ENCODE measurements around the gene APOBEC4. TPM values are rescaled to one million over a fixed set of nuclear protein-coding genes. Genes with fewer than 3 reads are reported as not detected.

APOBEC4 gene
- total RNA-seq, 2 donors from 2014 or later: not detected

DNA sequence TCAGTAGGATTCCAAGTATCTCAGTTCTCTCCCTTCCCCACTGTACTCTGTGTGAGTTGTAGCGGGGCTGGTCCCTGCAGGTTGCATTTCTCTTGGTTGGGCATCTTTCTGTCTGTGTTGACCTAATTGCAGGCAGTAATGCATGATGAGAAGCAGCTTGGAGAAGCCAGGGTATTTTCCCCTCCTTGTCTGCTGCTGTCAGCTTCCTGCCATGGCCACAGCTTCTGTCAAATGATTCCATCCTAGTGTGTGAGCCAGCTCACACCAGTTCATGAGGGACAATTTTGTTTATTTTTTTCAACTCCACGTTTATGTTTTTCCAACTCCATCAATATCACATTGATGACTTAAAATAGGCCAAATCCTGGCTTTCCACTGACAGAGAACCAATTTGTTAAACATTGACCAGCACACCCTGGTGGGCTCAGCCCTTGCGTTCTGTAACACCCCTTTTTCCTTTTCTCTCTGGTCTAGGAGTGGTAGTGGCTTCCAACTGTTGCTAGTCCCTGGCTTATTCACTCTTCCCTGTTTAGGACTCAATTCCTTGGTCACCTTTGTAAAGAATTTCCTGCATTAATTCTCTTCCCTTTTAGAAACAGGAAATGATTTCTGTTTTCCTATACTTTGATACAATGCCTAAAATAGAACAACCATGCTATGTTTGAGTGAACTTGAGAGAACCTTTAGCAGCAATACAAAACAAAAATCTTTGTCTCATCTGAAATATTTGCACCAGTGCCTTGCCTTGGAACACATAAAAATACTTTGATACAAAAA, 44.9 kb upstream of the APOBEC4 start:
- H3K36me3 ChIP-seq (replicated peaks in 1 of 2; ENCODE audit: insufficient read depth in 1 of 2, low read depth in 2 of 2): no peaks in the 10 kb centered on the region
- H3K27ac ChIP-seq: peak overlapping the region in 3 of 4 donors; percentile 7 to 69 (median 60)
- no peaks in the 10 kb centered on the region for H3K9me3 ChIP-seq
- H3K27me3 ChIP-seq: no peaks in the 10 kb centered on the region
- whole genome bisulfite sequencing, 2 donors: 44 to 57% methylated on average over 3 of the region's 3 CpGs
- TF ChIP-seq, protein P1, sequence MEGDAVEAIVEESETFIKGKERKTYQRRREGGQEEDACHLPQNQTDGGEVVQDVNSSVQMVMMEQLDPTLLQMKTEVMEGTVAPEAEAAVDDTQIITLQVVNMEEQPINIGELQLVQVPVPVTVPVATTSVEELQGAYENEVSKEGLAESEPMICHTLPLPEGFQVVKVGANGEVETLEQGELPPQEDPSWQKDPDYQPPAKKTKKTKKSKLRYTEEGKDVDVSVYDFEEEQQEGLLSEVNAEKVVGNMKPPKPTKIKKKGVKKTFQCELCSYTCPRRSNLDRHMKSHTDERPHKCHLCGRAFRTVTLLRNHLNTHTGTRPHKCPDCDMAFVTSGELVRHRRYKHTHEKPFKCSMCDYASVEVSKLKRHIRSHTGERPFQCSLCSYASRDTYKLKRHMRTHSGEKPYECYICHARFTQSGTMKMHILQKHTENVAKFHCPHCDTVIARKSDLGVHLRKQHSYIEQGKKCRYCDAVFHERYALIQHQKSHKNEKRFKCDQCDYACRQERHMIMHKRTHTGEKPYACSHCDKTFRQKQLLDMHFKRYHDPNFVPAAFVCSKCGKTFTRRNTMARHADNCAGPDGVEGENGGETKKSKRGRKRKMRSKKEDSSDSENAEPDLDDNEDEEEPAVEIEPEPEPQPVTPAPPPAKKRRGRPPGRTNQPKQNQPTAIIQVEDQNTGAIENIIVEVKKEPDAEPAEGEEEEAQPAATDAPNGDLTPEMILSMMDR (IDR thresholded peaks at IDR 0.05): no peak
- no peak for TF ChIP-seq POLR2A (IDR thresholded peaks at IDR 0.05)
- DNase-seq: no peak
- intact Hi-C loops (cut with DNase I): no loop called here
- no peak for ATAC-seq
- peaks cover 24% of the 10 kb centered on the region for H3K4me1 ChIP-seq
- H3K4me3 ChIP-seq: no peak overlapping the region

- Histone ChIP-seq H3K27me3 (no peaks in the 10 kb centered on the region), H3K9me3 (no peaks in the 10 kb centered on the region), H3K36me3 (replicated peaks in 1 of 2; ENCODE audit: insufficient read depth in 1 of 2, low read depth in 2 of 2) (no peaks in the 10 kb centered on the region), H3K27ac (no peak overlapping the region), H3K4me3 (no peak overlapping the region), H3K4me1 (peaks cover 24% of the 10 kb centered on the region)
- intact Hi-C loops (cut with DNase I): no loop called here
- WGBS, 2 donors: 72 to 82% methylated on average over 3 of the region's 3 CpGs
- DNase-seq (no peak), ATAC-seq (no peak)
- no peak for TF ChIP-seq POLR2A (IDR thresholded peaks at IDR 0.05)
- TF ChIP-seq, protein P1 (IDR thresholded peaks at IDR 0.05): no peak
Measured at GRCh38 chr1:183696981-183697380, 43.9 kb upstream of the APOBEC4 start.

DNA sequence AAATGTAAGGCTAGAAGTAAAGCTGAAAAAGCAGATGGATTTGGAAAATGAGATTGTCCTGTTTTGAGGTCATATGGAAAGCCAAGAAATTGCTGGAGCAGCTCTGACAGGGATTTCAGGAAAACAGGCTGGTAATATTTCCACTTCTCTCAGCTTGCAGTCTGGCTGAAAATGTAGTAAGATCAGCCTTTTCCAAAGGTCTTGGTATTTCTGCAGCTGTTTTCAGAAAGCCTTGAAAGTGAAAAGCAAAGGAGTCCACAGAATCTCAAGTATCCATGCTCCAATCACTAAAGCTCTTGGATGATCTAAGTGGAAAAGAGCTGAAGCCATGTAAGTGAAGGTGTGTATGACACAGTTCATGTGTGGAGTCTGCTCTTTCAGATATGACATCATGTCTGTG, 41.6 kb upstream of the APOBEC4 start:
- no peaks in the 10 kb centered on the region for H3K27me3 ChIP-seq
- H3K4me1 ChIP-seq: peaks cover 24% of the 10 kb centered on the region
- H3K27ac ChIP-seq: peak overlapping the region in 2 of 4 donors; percentile 34 to 51
- no peak overlapping the region for H3K4me3 ChIP-seq
- H3K36me3 ChIP-seq (replicated peaks in 1 of 2; ENCODE audit: insufficient read depth in 1 of 2, low read depth in 2 of 2): no peaks in the 10 kb centered on the region
- intact Hi-C loops (cut with DNase I): no loop called here
- DNase-seq: no peak
- no peaks in the 10 kb centered on the region for H3K9me3 ChIP-seq
- TF ChIP-seq, protein P1 (IDR thresholded peaks at IDR 0.05): no peak
- no peak for ATAC-seq

DNA sequence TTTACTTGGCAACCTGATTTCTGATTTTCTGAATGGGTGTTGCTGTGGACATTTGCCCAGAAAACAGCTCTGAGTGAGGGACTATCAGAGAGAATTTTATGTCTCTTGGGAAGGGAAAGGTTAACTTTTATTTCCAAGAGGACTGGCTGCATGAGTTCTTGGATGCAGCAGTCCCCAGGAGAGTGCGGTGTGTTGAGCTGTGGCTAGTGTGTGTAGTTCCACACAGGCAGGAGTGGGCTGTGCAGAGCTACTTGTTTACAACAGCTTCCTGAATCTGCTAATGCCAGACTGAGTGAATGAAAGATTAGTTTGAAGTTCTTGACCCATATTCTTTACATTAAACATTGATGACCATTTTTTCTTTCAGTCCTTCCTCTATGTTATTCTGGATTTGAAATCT, 41.0 kb upstream of the APOBEC4 start:
- Histone ChIP-seq H3K9me3 (no peaks in the 10 kb centered on the region), H3K4me3 (no peak overlapping the region), H3K36me3 (replicated peaks in 1 of 2; ENCODE audit: insufficient read depth in 1 of 2, low read depth in 2 of 2) (no peaks in the 10 kb centered on the region), H3K27me3 (no peaks in the 10 kb centered on the region), H3K4me1 (peaks cover 20% of the 10 kb centered on the region), H3K27ac (peak overlapping the region in 2 of 4 donors; percentile 32 to 34)
- 39 to 40% methylated on average over 1 of the region's 1 CpG for WGBS, 2 donors
- peak in 1 of 4 donors; percentile 7 for DNase-seq
- intact Hi-C loops (cut with DNase I): no loop called here
- TF ChIP-seq, protein P1 (IDR thresholded peaks at IDR 0.05): no peak
- TF ChIP-seq POLR2A (IDR thresholded peaks at IDR 0.05): no peak
- ATAC-seq: no peak

DNA sequence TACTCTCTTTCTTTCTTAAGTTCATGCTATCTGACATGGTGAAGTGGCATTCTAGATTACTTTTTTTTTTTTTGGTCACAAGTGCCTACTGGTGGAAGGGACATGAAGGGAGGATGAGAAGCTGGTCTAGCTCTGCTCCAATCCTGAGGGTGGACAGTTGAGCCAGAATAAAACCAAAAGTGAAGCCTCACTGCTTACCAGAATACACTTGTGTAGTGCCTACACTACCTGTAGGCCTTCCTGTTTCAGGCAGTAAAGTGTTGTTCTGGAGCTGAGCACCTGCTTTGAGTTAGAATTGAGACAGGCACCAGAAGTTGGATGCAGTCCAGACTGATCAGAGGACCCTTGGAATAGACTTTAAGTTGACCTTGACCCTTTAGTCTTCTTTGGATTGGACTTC, 40.4 kb upstream of the APOBEC4 start:
- H3K27me3 ChIP-seq: no peaks in the 10 kb centered on the region
- DNase-seq: no peak
- H3K4me1 ChIP-seq: peaks cover 14% of the 10 kb centered on the region
- ATAC-seq: no peak
- intact Hi-C loops (cut with DNase I): no loop called here
- no peak for TF ChIP-seq POLR2A (IDR thresholded peaks at IDR 0.05)
- TF ChIP-seq, protein P1 (IDR thresholded peaks at IDR 0.05): no peak
- no peak overlapping the region for H3K4me3 ChIP-seq
- no peaks in the 10 kb centered on the region for H3K9me3 ChIP-seq
- no peaks in the 10 kb centered on the region for H3K36me3 ChIP-seq (replicated peaks in 1 of 2; ENCODE audit: insufficient read depth in 1 of 2, low read depth in 2 of 2)
- peak overlapping the region in 1 of 4 donors; percentile 32 for H3K27ac ChIP-seq

All from body of pancreas (tissue), 4 donors.